GM19193 (cell line): ENCODE measurements around the gene GNG7.

Experiments
- POLR2A ChIP-seq: IDR thresholded peaks from 4 replicates; pipeline ENCODE4 v1.6.1; 2011; ENCODE audit not compliant: insufficient read depth, insufficient read length; ENCODE audit errors: extremely low read depth

The GNG7 gene

GRCh38 chr19:2611483-2612464 is 90.7 kb downstream of the GNG7 start:
- TF ChIP-seq POLR2A, result no peak

GRCh38 chr19:2610637-2611482 is 91.6 kb downstream of the GNG7 start:
- peak; percentile 10 for TF ChIP-seq POLR2A

- peak; percentile 63 for TF ChIP-seq POLR2A
These were observed 92.9 kb downstream of the GNG7 start for GRCh38 chr19:2609389-2610116.

- TF ChIP-seq POLR2A, result no peak
These were observed 93.9 kb downstream of the GNG7 start for GRCh38 chr19:2608602-2608922.

- peak; percentile 56 for TF ChIP-seq POLR2A
These were observed 94.5 kb downstream of the GNG7 start for GRCh38 chr19:2607712-2608601.

GRCh38 chr19:2604747-2605329 is 97.7 kb downstream of the GNG7 start:
- no peak for TF ChIP-seq POLR2A

GRCh38 chr19:2603334-2603733 is 99.2 kb downstream of the GNG7 start:
- no peak for TF ChIP-seq POLR2A

GRCh38 chr19:2602391-2603181 is 99.9 kb downstream of the GNG7 start:
- TF ChIP-seq POLR2A, result no peak

GRCh38 chr19:2600914-2601870 is 101.3 kb downstream of the GNG7 start:
- no peak for TF ChIP-seq POLR2A

GRCh38 chr19:2594319-2594718 is 108.2 kb downstream of the GNG7 start:
- no peak for TF ChIP-seq POLR2A

GRCh38 chr19:2592824-2593223 is 109.7 kb downstream of the GNG7 start:
- no peak for TF ChIP-seq POLR2A
